GM19351 (cell line): ENCODE measurements around the gene DNAH5.

Experiments used
- ATAC-seq: cut with Tn5 transposase; IDR thresholded peaks from one replicate; pipeline ENCODE4 v1.9.1; 2021; ENCODE audit warnings: mild to moderate bottlenecking, moderate library complexity; ENCODE audit not compliant: unreplicated experiment

The DNAH5 gene

GRCh38 chr5:13945271-13945670, 783 bp upstream of the DNAH5 start:
- no peak for ATAC-seq

- no peak for ATAC-seq
These were observed 812 bp downstream of the DNAH5 start for GRCh38 chr5:13943676-13944075.

- no peak for ATAC-seq
These were observed 3.0 kb downstream of the DNAH5 start for GRCh38 chr5:13941468-13941867.

GRCh38 chr5:13939638-13940037, 4.8 kb downstream of the DNAH5 start:
- no peak for ATAC-seq

- no peak for ATAC-seq
These were observed 9.6 kb downstream of the DNAH5 start for GRCh38 chr5:13934921-13935320.

- ATAC-seq = no peak
These were observed 10.4 kb downstream of the DNAH5 start for GRCh38 chr5:13934125-13934524.

GRCh38 chr5:13932561-13932960, 11.9 kb downstream of the DNAH5 start:
- no peak for ATAC-seq

- no peak for ATAC-seq
These were observed 12.5 kb downstream of the DNAH5 start for GRCh38 chr5:13932011-13932410.

GRCh38 chr5:13930541-13931171, 13.8 kb downstream of the DNAH5 start:
- ATAC-seq = no peak

GRCh38 chr5:13926731-13927130, 17.8 kb downstream of the DNAH5 start:
- ATAC-seq = no peak

- ATAC-seq = no peak
These were observed 22.9 kb downstream of the DNAH5 start for GRCh38 chr5:13921578-13921977.

- ATAC-seq = no peak
These were observed 24.7 kb downstream of the DNAH5 start for GRCh38 chr5:13919786-13920185.

- no peak for ATAC-seq
These were observed 25.4 kb downstream of the DNAH5 start for GRCh38 chr5:13919087-13919486.

- no peak for ATAC-seq
These were observed 27.4 kb downstream of the DNAH5 start for GRCh38 chr5:13917061-13917460.

- no peak for ATAC-seq
These were observed 30.5 kb downstream of the DNAH5 start for GRCh38 chr5:13913962-13914361.

- no peak for ATAC-seq
These were observed 33.7 kb downstream of the DNAH5 start for GRCh38 chr5:13910637-13911288.

GRCh38 chr5:13910201-13910600, 34.3 kb downstream of the DNAH5 start:
- ATAC-seq = no peak

- ATAC-seq = no peak
These were observed 35.2 kb downstream of the DNAH5 start for GRCh38 chr5:13909271-13909670.

GRCh38 chr5:13898569-13898968, 45.9 kb downstream of the DNAH5 start:
- ATAC-seq = no peak

- ATAC-seq = no peak
These were observed 66.1 kb downstream of the DNAH5 start for GRCh38 chr5:13878357-13878756.

GRCh38 chr5:13866792-13867191, 77.7 kb downstream of the DNAH5 start:
- ATAC-seq = no peak

- ATAC-seq = no peak
These were observed 79.2 kb downstream of the DNAH5 start for GRCh38 chr5:13865312-13865711.

GRCh38 chr5:13860146-13860545, 84.3 kb downstream of the DNAH5 start:
- ATAC-seq = no peak
